ELF-1 (cell line): ENCODE measurements around the gene C11orf68.
A peak's percentile ranks its signal among the peaks of the same experiment; 100 is the strongest.

Experiments
- DNase-seq: peaks from one replicate; pipeline ENCODE4 v3.0.0-alpha.2; 2016; ENCODE audit warnings: low read depth, low spot score

The C11orf68 gene

DNA sequence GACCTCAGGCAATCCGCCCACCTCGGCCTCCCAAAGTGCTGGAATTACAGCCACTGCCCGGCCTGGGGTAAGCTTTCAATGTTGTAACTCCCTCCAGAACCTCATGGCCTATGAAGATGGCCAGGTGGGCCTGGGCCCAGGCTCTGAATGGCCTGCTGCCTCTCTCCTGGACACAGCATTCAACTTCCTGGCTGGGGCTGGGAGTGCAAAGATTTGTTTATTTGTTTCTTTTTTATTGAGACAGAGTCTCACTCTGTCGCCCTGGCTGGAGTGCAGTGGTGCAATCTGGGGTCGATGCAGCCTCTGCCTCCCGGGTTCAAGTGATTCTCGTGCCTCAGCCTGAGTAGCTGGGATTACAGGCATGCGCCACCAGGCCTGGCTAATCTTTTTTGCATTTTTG lies 25.9 kb upstream of the C11orf68 start:
- DNase-seq, result no peak

DNA sequence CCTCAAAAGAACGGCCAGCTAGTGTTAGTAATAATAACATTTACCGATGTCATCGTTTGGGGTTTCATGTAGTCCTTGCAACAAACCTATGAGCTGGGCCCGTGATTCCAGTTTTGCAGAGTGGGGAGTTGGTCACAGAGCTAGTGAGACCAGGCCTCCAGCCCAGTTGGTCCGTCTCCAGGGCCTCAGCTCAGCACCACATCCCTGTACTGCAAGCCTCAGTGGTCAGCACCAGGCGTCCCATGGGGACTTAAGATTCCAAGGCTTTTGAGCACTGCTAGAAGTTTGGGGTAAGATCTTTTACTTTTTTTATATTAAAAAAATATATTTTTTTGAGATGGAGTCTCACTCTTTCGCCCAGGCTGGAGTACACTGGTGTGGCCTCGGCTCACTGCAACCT lies 25.3 kb upstream of the C11orf68 start:
- DNase-seq, result no peak

DNA sequence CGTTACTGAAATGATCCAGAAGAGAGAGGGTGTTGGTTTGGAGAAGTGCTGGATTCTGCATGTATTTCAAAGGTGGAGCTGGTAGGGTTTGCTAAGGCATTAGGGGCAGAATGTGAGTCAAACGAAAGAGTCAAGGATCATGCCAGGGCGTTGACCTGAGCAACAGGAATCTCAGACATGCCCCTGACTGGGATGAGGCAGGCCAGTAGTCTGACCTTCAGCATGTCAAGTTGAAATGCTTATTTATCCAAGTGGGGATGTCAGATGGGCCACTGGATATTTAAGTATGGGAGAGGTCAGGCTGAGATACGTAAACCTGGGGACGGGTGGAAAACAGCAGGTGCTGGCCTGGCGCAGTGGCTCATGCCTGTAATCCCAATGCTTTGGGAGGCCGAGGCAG lies 23.7 kb upstream of the C11orf68 start:
- DNase-seq, result no peak

DNA sequence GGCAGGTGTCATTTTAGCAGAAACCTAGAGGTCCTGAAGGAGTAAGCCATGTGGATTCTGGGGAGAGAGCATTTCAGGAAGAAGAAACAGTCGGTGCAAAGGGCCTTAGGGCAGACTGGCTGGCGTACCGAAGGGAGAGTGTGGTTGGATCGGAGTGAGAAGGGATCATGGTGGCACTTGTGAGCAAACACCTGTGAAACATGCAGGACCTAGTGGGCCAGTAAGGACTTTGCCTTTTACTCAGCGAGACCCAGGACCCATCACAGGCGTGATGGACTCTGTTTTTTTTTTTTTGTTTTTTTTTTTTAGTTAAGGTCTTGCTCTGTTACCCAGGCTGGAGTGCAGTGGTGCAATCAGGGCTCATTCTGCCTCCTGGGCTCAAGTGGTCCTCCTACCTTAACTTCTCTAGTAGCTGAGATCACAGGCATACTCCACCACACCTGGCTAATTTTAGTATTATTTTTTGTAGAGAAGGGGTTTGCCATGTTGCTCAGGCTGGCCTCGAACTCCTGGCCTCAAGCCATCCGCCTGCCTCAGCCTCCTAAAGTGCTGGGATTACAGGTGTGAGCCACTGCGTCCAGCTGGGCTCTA lies 23.0 kb upstream of the C11orf68 start:
- DNase-seq, result no peak

DNA sequence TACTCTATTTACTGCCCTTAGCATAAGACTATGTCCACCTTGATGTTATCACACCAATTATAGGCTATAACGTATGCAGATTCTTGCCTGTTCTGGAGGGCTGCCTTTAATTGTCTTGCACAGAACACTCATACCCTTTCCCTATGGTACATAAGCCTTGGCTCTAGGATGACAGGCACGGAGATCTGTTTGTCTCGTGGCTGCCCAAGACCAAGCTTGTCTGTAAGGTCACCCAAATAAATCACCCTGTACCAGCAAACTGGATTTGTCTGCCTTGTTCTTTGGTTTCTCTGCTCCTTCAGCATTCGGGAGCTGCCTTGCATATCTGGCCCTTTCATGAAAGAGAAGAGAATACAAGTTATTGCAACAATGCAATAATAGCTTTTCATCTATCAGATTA lies 18.9 kb upstream of the C11orf68 start:
- no peak for DNase-seq

DNA sequence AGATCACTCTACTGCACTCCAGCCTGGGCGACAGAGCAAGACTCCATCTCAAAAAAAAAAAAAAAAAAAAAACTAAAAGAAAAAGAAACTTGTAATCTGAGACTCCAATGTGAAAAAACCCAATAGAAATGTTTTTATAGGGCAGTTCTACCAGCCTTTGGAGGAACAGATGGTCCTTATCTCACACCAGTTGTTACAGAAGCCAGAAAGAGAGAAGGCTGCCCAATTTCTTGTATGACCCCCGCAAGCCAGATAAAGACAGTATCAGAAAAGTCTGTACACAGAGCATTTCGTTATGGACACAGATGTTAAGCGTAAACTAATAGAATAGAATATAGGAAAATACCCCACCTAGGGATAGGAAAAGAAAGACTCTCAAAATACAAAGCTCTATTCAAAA lies 15.2 kb upstream of the C11orf68 start:
- DNase-seq, result no peak

DNA sequence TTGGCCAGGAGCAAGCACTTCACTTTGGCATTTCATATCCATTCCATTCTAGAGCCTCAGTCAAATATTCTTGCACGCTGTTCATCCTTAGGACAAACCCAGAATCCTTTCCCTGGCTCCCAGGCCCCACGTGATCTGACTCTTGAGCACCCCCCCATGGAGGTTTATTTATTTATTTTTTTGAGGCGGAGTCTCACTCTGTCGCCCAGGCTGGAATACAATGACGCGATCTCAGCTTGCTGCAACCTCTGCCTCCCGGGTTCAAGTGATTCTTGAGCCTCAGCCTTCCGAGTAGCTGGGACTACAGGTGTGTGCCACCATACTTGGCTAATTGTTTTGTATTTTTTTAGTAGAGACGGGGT lies 13.7 kb upstream of the C11orf68 start:
- DNase-seq, result peak; percentile 68

DNA sequence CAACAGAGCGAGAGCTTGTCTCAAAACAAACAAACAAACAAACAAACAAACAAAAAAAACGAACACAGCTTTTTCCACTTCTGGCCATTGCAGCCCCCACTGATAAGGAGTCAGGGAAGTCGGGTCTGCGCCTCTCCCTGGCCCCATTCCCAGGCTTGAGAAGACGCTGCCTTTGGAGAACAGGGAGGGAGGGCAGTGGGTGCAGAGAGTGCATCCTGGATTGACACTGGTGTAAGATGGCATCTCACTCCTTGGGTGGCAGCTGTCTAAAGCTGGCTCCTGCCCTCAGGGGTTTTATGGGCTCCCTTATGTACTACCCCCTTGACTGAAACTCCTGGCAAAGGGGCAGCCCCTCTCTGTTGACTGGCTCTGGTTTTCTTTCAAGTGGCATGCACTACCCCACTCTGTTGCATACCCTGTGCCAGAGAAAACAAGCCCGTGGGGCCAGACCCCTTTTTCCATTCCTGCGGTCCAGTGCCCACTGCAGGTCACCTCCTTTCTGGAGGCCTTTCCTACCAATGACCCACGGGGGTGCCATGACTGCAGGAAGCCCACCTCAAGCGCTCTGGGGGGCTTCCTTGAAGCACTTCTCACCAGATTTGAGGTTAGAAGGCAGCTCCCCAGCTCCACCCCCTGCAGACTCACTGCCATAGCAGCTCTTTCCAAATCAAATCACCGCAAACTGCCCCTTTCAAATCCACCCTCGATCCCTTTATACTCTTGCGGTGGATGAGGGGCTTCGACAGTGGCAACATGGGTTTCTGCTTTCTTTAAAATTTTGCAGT lies 13.1 kb upstream of the C11orf68 start:
- peak; percentile 42 for DNase-seq

DNA sequence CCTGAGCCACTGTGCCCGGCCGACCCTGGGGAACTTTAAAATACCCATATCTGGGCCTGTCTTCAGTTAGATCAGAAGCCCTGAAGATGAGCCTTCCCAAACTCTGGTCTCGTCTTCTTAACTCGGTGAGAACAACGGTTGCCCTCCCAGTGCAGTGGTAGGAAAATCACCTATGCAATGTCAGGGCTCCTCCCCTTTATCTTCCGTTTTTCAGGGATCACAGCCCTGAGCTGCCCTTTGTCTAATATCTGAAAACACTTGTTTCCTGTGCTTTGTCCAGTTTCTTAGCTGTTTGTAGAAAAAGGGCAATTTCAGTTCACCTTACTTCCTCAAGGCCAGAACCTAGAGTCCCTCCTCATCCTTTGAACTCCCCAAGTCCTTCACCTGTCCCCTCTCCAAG lies 9.8 kb upstream of the C11orf68 start:
- DNase-seq, result no peak

DNA sequence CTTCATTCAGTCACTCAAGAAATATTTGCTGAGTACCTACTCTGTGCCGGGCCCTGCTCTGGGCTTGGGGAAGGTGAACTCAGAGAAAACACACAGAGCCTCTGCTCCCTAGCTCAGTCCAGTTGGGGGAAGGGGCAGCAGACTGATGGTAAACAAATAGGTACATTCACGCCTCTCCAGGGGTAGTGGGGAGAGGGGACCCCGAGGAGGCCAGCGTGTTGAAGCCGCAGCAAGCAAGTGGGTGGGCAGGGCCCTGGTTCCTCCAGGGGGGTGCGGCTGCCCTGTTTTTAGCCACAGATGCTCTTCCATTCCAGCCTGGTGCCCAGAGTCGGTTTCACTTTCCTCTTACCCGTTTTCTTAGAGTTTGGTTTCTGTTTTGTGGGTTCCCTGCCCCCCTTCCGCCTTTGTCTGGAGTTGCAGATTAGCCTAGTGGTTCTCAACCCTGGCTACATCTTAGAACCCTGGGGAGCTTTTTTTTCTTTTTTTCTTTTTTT lies 9.1 kb upstream of the C11orf68 start:
- no peak for DNase-seq

DNA sequence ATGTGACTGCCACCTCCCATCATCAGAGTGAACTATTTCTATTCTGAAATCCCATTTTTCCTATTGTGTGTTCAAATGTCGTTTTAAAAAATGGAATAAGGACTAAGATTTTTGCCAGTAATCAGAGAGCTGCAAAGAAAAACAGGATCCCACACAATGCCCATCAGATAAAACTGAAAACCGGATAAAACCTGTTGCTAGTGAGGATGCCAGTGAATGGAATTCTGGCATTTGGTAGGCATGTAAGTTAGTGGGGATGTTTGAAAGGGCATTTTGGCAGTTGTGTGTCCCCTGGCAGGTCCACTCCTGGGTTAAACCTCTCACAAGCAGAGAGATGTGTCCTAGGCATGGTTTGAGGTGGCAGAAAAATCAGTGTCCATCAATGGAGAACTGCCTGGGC lies 6.5 kb upstream of the C11orf68 start:
- DNase-seq, result no peak

DNA sequence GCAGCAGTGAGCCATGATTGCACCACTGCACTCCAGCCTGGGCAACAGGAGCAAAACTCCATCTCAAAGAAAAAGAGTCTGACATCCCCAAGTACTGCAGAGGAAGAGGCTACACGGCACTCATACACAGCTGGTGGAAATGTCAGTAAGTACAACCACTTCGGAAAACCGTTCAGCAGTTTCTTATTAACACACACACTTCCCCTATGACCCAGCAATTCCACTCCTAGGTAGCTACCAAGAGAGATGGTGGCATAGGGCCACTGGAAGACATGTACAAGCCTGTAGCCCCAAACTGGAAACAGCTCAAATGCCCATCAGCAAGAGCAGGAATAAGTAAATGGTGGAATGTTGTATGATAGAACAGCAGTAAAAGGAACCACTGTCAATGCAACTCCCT lies 3.7 kb upstream of the C11orf68 start:
- no peak for DNase-seq

DNA sequence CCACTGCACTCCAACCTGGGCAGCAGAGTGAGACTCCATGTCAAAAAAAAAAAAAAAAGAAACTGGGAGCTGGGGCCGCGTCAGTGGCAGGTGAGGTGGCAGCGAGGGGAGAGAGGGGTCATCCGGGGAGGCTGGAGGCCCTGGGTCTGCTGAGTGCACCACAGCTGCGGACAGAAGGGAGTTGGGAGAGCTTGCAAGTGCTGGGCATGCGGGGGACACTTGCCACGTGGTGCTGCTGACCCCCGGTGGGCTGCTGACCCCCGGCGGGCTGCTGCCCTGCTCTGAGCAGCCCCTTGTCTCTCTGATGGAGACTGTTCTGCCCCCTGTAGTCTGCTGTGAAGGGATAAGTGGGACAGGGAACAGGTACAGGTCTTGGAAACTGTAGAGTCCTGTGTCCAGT lies 3.0 kb upstream of the C11orf68 start:
- no peak for DNase-seq

DNA sequence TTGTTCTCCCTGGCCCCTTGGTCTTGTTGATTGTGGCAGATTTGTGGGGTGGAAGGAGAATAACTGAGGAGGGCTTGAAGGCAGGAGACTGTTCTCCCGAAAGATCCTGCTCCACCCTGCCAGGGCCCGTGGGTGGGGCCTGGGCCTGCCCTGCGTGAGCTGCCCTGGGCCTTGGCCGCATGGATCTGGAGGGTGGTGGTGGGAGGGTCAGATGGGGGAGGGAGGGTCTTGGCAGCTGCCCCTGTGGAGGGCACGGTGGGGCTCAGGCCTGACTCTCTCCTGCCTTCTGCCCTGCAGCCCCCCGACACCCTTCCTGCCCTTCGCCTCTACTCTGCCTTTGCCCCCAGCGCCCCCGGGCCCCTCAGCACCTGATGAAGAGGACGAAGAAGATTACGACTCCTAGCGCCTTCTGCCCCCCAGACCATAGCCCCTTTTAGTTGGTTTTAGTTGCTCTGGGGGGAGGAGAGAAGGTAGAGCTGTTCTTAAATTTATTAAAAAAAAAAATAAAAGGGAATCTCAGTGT lies 2.2 kb upstream of the C11orf68 start:
- no peak for DNase-seq

DNA sequence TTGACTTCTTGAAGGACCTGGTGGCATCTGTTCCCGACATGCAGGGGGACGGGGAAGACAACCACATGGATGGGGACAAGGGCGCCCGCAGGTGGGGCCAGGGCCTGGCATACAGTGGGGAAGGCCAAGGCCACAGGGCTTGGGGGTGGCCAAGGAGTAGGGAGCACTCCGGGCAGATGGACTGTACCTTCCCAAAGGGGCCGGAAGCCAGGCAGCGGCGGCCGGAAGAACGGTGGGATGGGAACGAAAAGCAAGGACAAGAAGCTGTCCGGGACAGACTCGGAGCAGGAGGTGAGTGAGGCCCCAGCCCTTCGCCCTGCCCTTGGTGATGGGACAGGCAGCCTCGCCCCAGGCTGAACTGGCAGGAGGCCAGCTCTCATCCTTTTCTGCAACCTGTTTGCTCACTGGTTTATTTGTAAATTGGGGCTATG lies 1.5 kb upstream of the C11orf68 start:
- DNase-seq, result no peak

DNA sequence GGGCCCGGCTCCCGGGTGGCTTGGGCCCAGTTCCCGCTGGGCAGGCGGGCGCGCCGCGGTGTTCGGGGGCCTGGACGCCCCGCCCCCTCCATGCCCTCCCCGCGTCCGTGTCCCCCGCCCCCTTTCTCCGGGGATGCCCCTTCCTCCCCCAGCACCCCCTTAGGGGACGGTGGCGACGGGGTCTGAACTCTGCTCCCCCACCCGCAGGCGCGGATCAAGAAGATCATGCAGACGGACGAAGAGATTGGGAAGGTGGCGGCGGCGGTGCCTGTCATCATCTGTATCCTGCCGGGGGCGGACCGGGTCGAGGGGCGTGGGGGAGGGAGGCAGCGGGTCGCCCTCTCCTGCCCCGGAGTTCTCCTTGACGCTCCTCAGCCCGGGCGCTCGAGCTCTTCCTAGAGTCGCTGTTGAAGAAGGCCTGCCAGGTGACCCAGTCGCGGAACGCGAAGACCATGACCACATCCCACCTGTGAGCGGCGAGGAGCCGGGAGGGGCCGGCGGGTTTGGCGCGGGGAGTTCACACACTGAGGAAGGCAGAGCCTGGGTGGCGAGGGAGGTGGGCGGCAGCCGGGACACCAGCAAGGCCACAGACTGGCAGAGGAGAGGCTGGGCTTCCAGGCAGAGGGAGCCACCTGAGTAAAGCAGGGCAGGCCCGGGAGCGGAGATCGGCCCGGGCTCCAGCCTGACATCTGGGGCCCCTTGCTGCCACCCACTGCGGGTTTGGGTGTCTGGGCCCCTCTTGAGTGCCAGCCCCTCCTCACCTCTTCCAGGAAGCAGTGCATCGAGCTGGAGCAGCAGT lies 910 bp upstream of the C11orf68 start:
- peak; percentile 34 for DNase-seq

DNA sequence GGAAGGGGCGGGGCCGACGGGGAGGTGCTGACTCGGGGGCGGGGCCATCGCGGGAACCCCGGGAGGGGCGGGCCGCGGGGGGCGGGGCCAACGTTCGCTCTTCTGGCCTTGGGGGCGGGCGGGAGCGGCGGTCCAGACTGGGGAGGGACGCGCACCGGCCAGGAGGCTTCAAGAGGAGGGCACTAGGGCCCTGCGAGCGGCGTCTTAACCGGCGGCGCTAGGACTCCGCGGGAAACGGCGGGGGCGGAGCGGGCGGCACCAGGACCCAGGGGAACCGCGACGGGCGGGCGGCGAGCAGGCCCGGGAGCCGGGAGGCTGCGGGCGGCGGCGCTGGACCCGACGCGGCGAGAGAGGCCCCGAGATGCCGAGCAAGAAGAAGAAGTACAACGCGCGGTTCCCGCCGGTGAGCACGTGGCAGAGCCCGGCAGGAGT lies 295 bp upstream of the C11orf68 start, which contains the start of gene DRAP1:
TSS of gene DRAP1 (plus strand) at position 286 of the 432 bp plus-strand sequence. CDS start at position 362, 76 bp downstream.
- peak; percentile 96 for DNase-seq

DNA sequence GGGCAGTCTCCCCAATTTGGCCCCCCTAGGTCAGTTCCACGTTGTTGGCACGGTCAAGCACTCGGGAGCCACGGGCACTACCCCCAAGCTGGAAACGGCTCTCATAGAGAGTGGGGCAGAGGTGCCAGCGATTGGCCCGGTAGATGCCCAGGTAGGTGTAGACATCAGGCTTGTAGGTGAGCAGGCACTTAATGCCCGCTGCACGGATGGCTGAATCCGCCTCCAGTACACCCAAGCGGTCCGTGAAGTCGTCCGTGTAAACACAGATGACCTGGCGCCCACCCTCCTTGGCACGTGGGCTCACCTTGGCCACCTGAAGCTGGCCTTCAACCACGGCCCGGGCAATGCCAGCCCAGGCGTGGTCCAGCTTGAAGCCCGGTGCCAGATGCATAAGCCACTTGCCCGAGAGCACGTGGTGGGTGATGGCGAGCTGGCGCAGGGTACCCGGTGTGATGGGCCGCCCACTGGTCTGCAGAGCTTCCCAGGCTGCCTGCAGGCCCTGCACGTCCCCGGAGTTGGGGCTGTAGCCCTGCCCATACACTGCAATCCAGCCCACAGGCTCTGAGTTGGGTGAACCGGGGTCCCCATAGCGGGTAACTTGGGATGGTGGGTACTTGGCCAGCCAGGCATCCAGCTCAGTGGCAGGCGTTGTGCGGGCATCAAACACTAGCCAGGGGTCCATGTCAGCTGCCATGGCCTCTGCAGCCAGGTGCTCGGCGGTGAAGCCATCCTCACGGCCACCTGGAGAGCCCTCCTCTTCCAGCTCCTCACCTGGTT lies 1.2 kb downstream of the C11orf68 start:
- DNase-seq, result no peak

DNA sequence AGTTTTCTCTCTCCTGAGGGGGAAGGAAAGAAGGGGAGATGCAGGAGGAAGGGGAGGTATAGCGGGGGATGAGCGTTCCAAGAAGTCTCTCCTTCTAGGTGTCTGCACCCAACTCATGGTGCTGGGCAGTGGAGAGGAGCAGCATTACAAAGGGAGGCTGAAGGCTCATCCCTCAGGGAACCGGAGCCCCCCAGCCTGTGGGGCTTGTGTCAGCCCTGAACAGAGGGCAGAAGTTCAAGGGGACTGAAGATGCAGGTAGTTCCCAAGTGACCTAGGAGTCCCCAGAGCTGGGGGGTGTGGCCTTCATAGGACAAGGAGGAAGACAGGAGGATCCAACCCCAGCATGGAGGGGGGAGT lies 1.8 kb downstream of the C11orf68 start:
- DNase-seq, result no peak

DNA sequence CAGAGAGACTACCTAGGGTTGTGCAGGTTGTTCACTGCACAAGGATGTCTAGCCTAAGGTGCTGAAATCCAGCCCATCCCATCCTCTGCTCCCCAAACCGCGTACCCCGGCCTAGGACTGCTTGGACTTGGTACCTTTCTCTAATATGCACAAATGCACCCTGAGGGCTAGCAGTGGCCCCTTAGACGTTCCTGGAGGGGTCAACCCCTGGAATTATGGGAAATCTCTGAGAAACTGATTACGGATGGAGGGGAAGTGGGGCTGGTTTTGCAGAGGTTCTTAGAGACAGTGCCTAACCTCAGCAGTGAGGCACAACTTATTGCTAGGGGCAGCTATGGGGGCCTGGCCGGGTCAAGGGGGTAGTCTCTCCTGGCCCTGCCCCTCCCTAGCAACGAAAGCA lies 2.5 kb downstream of the C11orf68 start:
- no peak for DNase-seq

DNA sequence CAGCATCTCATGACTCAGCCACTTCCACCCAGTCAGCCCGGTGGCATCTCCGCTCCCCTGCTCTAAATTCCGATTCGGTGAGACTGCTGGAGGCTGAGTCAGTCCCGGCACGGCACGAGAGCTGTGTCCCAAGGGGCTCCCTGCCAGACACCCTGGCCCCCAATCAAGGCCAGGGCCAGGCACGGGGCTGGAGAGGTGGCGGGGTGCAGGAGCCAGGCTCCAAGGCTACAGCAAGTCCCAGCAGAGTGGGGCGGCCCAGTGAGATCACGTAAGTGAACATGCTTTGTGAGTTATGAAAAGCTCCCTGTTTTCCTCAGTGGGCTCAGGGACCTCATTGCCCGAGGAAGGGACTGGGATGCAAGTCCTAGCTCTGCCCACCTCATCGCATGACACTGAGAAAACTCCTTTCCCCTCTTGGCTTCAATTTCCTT lies 3.0 kb downstream of the C11orf68 start:
- peak; percentile 89 for DNase-seq
